ENCODE measurements around the gene GNG4. TPM values are rescaled to one million over a fixed set of nuclear protein-coding genes. Genes with fewer than 3 reads are reported as not detected.

Gene GNG4
- total RNA-seq, 1 donor from 2014 or later = 0.11 TPM

- Histone ChIP-seq H3K27ac (replicated peaks) (no peak overlapping the region), H3K9me3 (replicated peaks) (no peaks in the 10 kb centered on the region), H3K4me3 (no peak overlapping the region), H3K27me3 (ENCODE audit: low read depth) (peaks cover 54% of the 10 kb centered on the region), H3K4me1 (peaks cover 5% of the 10 kb centered on the region), H3K36me3 (no peaks in the 10 kb centered on the region)
- TF ChIP-seq, protein P1, sequence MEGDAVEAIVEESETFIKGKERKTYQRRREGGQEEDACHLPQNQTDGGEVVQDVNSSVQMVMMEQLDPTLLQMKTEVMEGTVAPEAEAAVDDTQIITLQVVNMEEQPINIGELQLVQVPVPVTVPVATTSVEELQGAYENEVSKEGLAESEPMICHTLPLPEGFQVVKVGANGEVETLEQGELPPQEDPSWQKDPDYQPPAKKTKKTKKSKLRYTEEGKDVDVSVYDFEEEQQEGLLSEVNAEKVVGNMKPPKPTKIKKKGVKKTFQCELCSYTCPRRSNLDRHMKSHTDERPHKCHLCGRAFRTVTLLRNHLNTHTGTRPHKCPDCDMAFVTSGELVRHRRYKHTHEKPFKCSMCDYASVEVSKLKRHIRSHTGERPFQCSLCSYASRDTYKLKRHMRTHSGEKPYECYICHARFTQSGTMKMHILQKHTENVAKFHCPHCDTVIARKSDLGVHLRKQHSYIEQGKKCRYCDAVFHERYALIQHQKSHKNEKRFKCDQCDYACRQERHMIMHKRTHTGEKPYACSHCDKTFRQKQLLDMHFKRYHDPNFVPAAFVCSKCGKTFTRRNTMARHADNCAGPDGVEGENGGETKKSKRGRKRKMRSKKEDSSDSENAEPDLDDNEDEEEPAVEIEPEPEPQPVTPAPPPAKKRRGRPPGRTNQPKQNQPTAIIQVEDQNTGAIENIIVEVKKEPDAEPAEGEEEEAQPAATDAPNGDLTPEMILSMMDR (IDR thresholded peaks at IDR 0.05; ENCODE audit: borderline replicate concordance) = no peak
- no peak for DNase-seq
- intact Hi-C loops (cut with micrococcal nuclease) = no loop called here
Measured at GRCh38 chr1:235631816-235632215, 17.8 kb downstream of the GNG4 start.

DNA sequence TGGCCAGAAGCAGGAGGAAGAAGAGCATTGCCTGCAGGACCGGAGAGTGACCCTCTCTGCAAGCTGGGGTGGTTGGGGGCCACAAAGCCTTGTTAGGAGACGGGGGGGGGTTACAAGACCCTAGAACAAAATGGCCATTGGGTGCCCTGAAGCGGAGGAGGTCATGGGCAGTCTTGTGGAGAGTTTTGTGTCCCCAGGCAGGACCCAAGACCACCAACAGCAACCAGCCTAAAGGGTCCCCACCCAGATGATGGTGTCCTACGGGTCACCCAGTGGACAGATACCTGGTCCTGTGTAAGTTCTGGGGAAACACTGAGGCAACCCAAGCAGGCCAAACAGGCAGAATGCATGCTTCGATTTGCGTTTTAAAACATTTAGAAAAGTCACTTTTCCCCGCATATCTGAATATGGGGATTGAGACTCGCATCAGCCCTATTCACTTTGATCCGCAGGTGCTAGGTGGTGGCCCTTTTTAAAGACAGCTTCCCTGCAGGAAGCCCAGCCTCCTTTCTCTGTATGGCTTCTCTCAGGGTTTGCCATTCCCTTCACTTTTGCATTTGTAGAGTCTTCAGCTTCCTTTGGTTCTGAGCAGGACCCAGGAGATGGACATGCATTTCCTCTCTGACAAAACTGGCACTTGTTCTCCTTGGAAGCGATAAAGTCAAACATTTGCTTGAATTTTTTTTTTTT lies 21.1 kb downstream of the GNG4 start:
- TF ChIP-seq, protein P1 (IDR thresholded peaks at IDR 0.05; ENCODE audit: borderline replicate concordance) = no peak
- Histone ChIP-seq H3K4me3 (no peak overlapping the region), H3K27ac (replicated peaks) (no peak overlapping the region), H3K9me3 (replicated peaks) (no peaks in the 10 kb centered on the region), H3K4me1 (peaks cover 10% of the 10 kb centered on the region), H3K36me3 (no peaks in the 10 kb centered on the region), H3K27me3 (ENCODE audit: low read depth) (peaks cover 29% of the 10 kb centered on the region)
- no peak for DNase-seq
- intact Hi-C loops (cut with micrococcal nuclease) = no loop called here

DNA sequence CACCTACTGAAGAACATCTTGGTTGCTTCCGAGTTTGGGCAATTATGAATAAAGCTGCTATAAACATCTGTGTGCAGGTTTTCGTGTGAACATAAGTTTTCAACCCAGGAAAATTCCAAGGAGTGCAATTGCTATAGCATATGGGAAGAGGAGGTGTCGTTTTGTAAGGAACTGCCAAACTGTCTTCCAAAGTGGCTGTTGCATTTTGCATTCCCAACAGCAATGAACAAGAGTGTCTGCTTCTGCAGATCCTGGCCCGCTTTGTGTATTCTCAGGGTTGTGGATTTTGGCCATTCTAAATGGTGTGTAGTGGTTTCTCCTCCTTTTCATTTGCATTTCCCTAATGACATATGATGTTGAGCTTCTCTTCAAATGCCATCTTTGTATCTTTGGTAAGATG lies 23.8 kb downstream of the GNG4 start:
- Histone ChIP-seq H3K9me3 (replicated peaks) (no peaks in the 10 kb centered on the region), H3K27me3 (ENCODE audit: low read depth) (peaks cover 37% of the 10 kb centered on the region), H3K4me1 (peaks cover 5% of the 10 kb centered on the region), H3K27ac (replicated peaks) (no peak overlapping the region), H3K4me3 (no peak overlapping the region), H3K36me3 (no peaks in the 10 kb centered on the region)
- TF ChIP-seq, protein P1 (IDR thresholded peaks at IDR 0.05; ENCODE audit: borderline replicate concordance) = no peak
- intact Hi-C loops (cut with micrococcal nuclease) = no loop called here
- no peak for DNase-seq

DNA sequence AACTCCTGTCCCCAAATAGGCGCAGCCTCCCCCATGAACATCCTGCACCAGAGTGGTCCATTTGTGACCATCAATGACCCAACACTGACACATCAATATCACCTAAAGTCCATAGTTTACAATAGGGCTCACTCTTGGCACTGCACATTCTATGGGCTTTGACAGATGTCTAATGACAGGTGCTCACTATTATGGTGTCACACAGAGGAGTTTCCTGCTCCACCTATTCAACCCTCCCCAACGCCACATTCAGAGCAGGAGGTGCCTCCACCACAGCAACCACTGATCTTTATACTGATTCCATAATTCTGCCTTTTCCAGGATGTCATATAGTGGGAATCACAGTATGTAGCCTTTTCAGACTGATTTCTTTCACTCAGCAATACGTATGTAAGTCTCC lies 24.2 kb downstream of the GNG4 start:
- no peak overlapping the region for H3K27ac ChIP-seq (replicated peaks)
- intact Hi-C loops (cut with micrococcal nuclease) = no loop called here
- TF ChIP-seq, protein P1 (IDR thresholded peaks at IDR 0.05; ENCODE audit: borderline replicate concordance) = no peak

DNA sequence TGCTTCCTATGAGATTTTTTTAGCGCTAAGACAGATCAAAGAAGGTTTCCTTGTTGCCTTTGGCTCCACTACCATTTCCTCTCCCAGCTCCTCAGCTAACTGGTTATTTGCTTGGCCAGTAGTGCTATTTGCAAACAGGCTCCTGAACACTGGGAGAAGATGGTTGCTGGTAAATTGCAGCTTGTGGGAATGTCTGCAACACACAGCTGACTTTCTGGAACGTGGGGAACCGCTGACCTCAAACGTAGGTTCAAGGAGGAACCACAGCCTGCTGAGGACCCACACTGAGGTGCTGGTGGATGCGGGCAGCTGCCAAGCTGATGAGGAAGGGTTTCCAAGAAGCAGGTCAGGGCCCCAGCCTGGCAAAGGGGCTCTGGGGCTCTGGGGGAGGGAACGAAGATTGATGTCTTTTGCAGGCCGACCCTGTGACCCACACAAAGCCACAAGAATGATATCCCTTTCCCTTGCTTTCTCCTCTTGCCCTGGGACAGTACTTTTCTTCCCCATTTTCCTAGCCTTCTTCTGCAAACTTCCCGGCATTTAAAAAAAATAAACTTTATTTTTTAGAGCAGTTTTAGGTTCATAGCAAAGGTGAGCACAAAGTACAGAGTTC lies 24.8 kb downstream of the GNG4 start:
- no peak for DNase-seq
- no peak overlapping the region for H3K4me3 ChIP-seq
- intact Hi-C loops (cut with micrococcal nuclease) = no loop called here
- peaks cover 5% of the 10 kb centered on the region for H3K4me1 ChIP-seq
- H3K27me3 ChIP-seq (ENCODE audit: low read depth) = peaks cover 37% of the 10 kb centered on the region
- no peaks in the 10 kb centered on the region for H3K9me3 ChIP-seq (replicated peaks)
- no peaks in the 10 kb centered on the region for H3K36me3 ChIP-seq
- TF ChIP-seq, protein P1 (IDR thresholded peaks at IDR 0.05; ENCODE audit: borderline replicate concordance) = no peak
- no peak overlapping the region for H3K27ac ChIP-seq (replicated peaks)

More for the DNA sequence above, 24.2 kb downstream of the GNG4 start:
- DNase-seq = no peak
- H3K27me3 ChIP-seq (ENCODE audit: low read depth) = peaks cover 37% of the 10 kb centered on the region
- H3K4me3 ChIP-seq = no peak overlapping the region
- no peaks in the 10 kb centered on the region for H3K9me3 ChIP-seq (replicated peaks)
- no peaks in the 10 kb centered on the region for H3K36me3 ChIP-seq
- H3K4me1 ChIP-seq = peaks cover 5% of the 10 kb centered on the region
